ENCODE data around the gene PLPP1.

DNA sequence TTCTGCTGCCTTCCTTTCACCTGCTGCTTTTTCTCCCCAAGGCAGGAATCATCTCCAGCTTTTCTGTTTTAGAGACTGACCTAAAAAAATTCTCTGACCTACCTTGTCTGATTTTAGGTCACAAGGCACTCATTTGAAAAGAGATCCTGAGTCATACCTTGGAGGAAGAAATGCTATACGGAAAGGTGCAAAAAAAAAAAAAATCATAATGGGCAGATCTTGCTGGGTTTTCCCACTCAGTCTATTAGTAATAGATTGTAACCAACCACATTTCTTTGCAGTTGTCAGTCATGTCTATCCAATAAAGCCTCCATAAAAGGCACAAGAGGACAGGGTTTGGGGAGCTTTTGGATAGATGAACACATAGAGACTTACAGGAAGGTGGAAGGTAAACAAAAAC is 157.0 kb downstream of the PLPP1 start:
- TF ChIP-seq POLR2A (IDR thresholded peaks at IDR 0.05; ENCODE audit: low read length) (no peak), GATA1 (IDR thresholded peaks at IDR 0.05; ENCODE audit: low read depth, low read length) (no peak)
